ENCODE measurements around the gene TP53I11. TPM values are rescaled to one million over a fixed set of nuclear protein-coding genes. Genes with fewer than 3 reads are reported as not detected.
A peak's percentile ranks its signal among the peaks of the same experiment; 100 is the strongest.

The TP53I11 gene
- total RNA-seq, 1 donor from 2014 or later, result 96.8 TPM

GRCh38 chr11:44911029-44911814 is 39.5 kb downstream of the TP53I11 start:
- peaks cover 6% of the 10 kb centered on the region for H3K27me3 ChIP-seq (ENCODE audit: insufficient read depth, low read length)
- H2AFZ ChIP-seq (ENCODE audit: low read depth, low read length), result peak overlapping the region; percentile 56
- H3K36me3 ChIP-seq (ENCODE audit: insufficient read depth, low read length), result no peaks in the 10 kb centered on the region
- no peaks in the 10 kb centered on the region for H3K9me3 Mint-ChIP-seq (ENCODE audit: unreplicated experiment)
- H3K4me1 ChIP-seq (ENCODE audit: insufficient read depth, low read length), result no peaks in the 10 kb centered on the region
- H3K9ac ChIP-seq (ENCODE audit: low read length), result no peak overlapping the region
- H3K4me2 ChIP-seq (ENCODE audit: low read length), result peak overlapping the region; percentile 68
- H3K27ac ChIP-seq (ENCODE audit: low read depth, low read length), result no peak overlapping the region
- no peak overlapping the region for H3K4me3 ChIP-seq (ENCODE audit: insufficient read depth, low read depth, low read length)
- no peak for FAIRE-seq
- H3K9me3 ChIP-seq (ENCODE audit: insufficient read depth, low read depth, low read length), result no peaks in the 10 kb centered on the region
- no peak overlapping the region for H3K27ac Mint-ChIP-seq (ENCODE audit: unreplicated experiment)
- peak; percentile 43 for DNase-seq (ENCODE audit: low read depth)
- H4K20me1 ChIP-seq (ENCODE audit: insufficient read depth, low read length), result no peaks in the 10 kb centered on the region
- no peaks in the 10 kb centered on the region for H3K79me2 ChIP-seq (ENCODE audit: insufficient read depth, low read length)
- TF ChIP-seq EZH2 (IDR thresholded peaks at IDR 0.05; ENCODE audit: insufficient read depth, low read length), result no peak
- TF ChIP-seq, protein P1, sequence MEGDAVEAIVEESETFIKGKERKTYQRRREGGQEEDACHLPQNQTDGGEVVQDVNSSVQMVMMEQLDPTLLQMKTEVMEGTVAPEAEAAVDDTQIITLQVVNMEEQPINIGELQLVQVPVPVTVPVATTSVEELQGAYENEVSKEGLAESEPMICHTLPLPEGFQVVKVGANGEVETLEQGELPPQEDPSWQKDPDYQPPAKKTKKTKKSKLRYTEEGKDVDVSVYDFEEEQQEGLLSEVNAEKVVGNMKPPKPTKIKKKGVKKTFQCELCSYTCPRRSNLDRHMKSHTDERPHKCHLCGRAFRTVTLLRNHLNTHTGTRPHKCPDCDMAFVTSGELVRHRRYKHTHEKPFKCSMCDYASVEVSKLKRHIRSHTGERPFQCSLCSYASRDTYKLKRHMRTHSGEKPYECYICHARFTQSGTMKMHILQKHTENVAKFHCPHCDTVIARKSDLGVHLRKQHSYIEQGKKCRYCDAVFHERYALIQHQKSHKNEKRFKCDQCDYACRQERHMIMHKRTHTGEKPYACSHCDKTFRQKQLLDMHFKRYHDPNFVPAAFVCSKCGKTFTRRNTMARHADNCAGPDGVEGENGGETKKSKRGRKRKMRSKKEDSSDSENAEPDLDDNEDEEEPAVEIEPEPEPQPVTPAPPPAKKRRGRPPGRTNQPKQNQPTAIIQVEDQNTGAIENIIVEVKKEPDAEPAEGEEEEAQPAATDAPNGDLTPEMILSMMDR (IDR thresholded peaks at IDR 0.05; ENCODE audit: insufficient read depth, low read depth, low read length), result peak; percentile 77
- no peak overlapping the region for H3K4me3 Mint-ChIP-seq (ENCODE audit: unreplicated experiment)
- peaks cover 3% of the 10 kb centered on the region for H3K4me1 Mint-ChIP-seq (ENCODE audit: low read depth, unreplicated experiment)
- H3K27me3 Mint-ChIP-seq (ENCODE audit: low read depth, unreplicated experiment), result peaks cover 40% of the 10 kb centered on the region
- peaks cover 9% of the 10 kb centered on the region for H3K36me3 Mint-ChIP-seq (ENCODE audit: low read depth, unreplicated experiment)

- Histone ChIP-seq H2AFZ (ENCODE audit: low read depth, low read length) (no peak overlapping the region), H3K9ac (ENCODE audit: low read length) (no peak overlapping the region), H3K36me3 (ENCODE audit: insufficient read depth, low read length) (no peaks in the 10 kb centered on the region), H3K4me3 (ENCODE audit: insufficient read depth, low read depth, low read length) (no peak overlapping the region), H4K20me1 (ENCODE audit: insufficient read depth, low read length) (no peaks in the 10 kb centered on the region), H3K27me3 (ENCODE audit: insufficient read depth, low read length) (peaks cover 8% of the 10 kb centered on the region), H3K9me3 (ENCODE audit: insufficient read depth, low read depth, low read length) (no peaks in the 10 kb centered on the region), H3K4me2 (ENCODE audit: low read length) (no peak overlapping the region), H3K4me1 (ENCODE audit: insufficient read depth, low read length) (no peaks in the 10 kb centered on the region), H3K79me2 (ENCODE audit: insufficient read depth, low read length) (no peaks in the 10 kb centered on the region), H3K27ac (ENCODE audit: low read depth, low read length) (no peak overlapping the region)
- Mint-ChIP-seq H3K4me1 (ENCODE audit: low read depth, unreplicated experiment) (peaks cover 3% of the 10 kb centered on the region), H3K36me3 (ENCODE audit: low read depth, unreplicated experiment) (peaks cover 7% of the 10 kb centered on the region), H3K4me3 (ENCODE audit: unreplicated experiment) (no peak overlapping the region), H3K9me3 (ENCODE audit: unreplicated experiment) (no peaks in the 10 kb centered on the region), H3K27me3 (ENCODE audit: low read depth, unreplicated experiment) (peaks cover 40% of the 10 kb centered on the region), H3K27ac (ENCODE audit: unreplicated experiment) (no peak overlapping the region)
- DNase-seq (ENCODE audit: low read depth) (no peak), FAIRE-seq (no peak)
- TF ChIP-seq EZH2 (IDR thresholded peaks at IDR 0.05; ENCODE audit: insufficient read depth, low read length), result no peak
- TF ChIP-seq, protein P1 (IDR thresholded peaks at IDR 0.05; ENCODE audit: insufficient read depth, low read depth, low read length), result no peak
Observed at GRCh38 chr11:44910591-44910990, 40.1 kb downstream of the TP53I11 start.

GRCh38 chr11:44909557-44909956 is 41.1 kb downstream of the TP53I11 start:
- no peaks in the 10 kb centered on the region for H3K36me3 ChIP-seq (ENCODE audit: insufficient read depth, low read length)
- no peaks in the 10 kb centered on the region for H3K4me1 ChIP-seq (ENCODE audit: insufficient read depth, low read length)
- H3K4me3 Mint-ChIP-seq (ENCODE audit: unreplicated experiment), result no peak overlapping the region
- no peaks in the 10 kb centered on the region for H4K20me1 ChIP-seq (ENCODE audit: insufficient read depth, low read length)
- H3K9me3 Mint-ChIP-seq (ENCODE audit: unreplicated experiment), result no peaks in the 10 kb centered on the region
- no peak for FAIRE-seq
- no peaks in the 10 kb centered on the region for H3K79me2 ChIP-seq (ENCODE audit: insufficient read depth, low read length)
- no peak overlapping the region for H3K4me2 ChIP-seq (ENCODE audit: low read length)
- no peak for TF ChIP-seq EZH2 (IDR thresholded peaks at IDR 0.05; ENCODE audit: insufficient read depth, low read length)
- TF ChIP-seq, protein P1 (IDR thresholded peaks at IDR 0.05; ENCODE audit: insufficient read depth, low read depth, low read length), result no peak
- H3K4me1 Mint-ChIP-seq (ENCODE audit: low read depth, unreplicated experiment), result peaks cover 6% of the 10 kb centered on the region
- H3K27me3 Mint-ChIP-seq (ENCODE audit: low read depth, unreplicated experiment), result peaks cover 40% of the 10 kb centered on the region
- H3K4me3 ChIP-seq (ENCODE audit: insufficient read depth, low read depth, low read length), result no peak overlapping the region
- H3K27ac Mint-ChIP-seq (ENCODE audit: unreplicated experiment), result no peak overlapping the region
- H2AFZ ChIP-seq (ENCODE audit: low read depth, low read length), result no peak overlapping the region
- no peak for DNase-seq (ENCODE audit: low read depth)
- no peak overlapping the region for H3K9ac ChIP-seq (ENCODE audit: low read length)
- H3K36me3 Mint-ChIP-seq (ENCODE audit: low read depth, unreplicated experiment), result peaks cover 7% of the 10 kb centered on the region
- peaks cover 14% of the 10 kb centered on the region for H3K27me3 ChIP-seq (ENCODE audit: insufficient read depth, low read length)
- no peaks in the 10 kb centered on the region for H3K9me3 ChIP-seq (ENCODE audit: insufficient read depth, low read depth, low read length)
- H3K27ac ChIP-seq (ENCODE audit: low read depth, low read length), result no peak overlapping the region

All from astrocyte (in vitro differentiated cells and primary cell).